SKM-1 treated with dmso at 0.1 percent for 144 hours (cell line): ENCODE results near the gene GTPBP2.

ENCODE experiments used
- DNase-seq: peaks from one replicate; lab custom pipeline; 2025; ENCODE audit not compliant: unreplicated experiment; lab: John Stamatoyannopoulos, UW

GTPBP2 gene

GRCh38 chr6:43582911-43583310 lies 46.2 kb downstream of the GTPBP2 start:
- DNase-seq, result no peak

- DNase-seq, result no peak
Measured at GRCh38 chr6:43579171-43579570, 49.9 kb downstream of the GTPBP2 start.

GRCh38 chr6:43578748-43579147 lies 50.3 kb downstream of the GTPBP2 start:
- DNase-seq, result no peak

- DNase-seq, result peak; percentile 90
Measured at GRCh38 chr6:43575772-43576551, 53.1 kb downstream of the GTPBP2 start, which contains the start of the genes POLH and XPO5. Gene POLH, plus strand, starts transcription at chr6:43576185. Its CDS starts 6,135 bp downstream, at chr6:43582320. Gene XPO5, minus strand, starts transcription at chr6:43576038. Its CDS starts 174 bp downstream, at chr6:43575864.

GRCh38 chr6:43575105-43575771 lies 53.8 kb downstream of the GTPBP2 start:
- no peak for DNase-seq

- DNase-seq, result no peak
Measured at GRCh38 chr6:43572015-43572414, 57.0 kb downstream of the GTPBP2 start.

GRCh38 chr6:43570876-43571441 lies 58.1 kb downstream of the GTPBP2 start:
- DNase-seq, result no peak
